CD8-positive, alpha-beta memory T cell (primary cell): Measurements from ENCODE around the gene FSTL1. TPM values are rescaled to one million over a fixed set of nuclear protein-coding genes. Genes with fewer than 3 reads are reported as not detected.
"Not testable (repeated sequence)": the region's sequence is repeated elsewhere in the genome, so short reads cannot be mapped to it uniquely, and the experiment has no call there.

ENCODE experiments used
- CTCF ChIA-PET: fragments of 350-600 bp; sonication (Branson Sonifier 250); formaldehyde crosslinking; loops from one replicate; lab custom pipeline; 2021; ENCODE audit warnings: antibody characterized with exemption; lab: Charles Lee
- POLR2A ChIA-PET: fragments of 350-600 bp; sonication (Branson Sonifier 250); formaldehyde crosslinking; loops from one replicate; lab custom pipeline; 2021; ENCODE audit warnings: antibody characterized with exemption; lab: Charles Lee
- DNase-seq, 5 donors: peaks; one replicate each; pipeline versions ENCODE4 v3.0.0 to v3.0.0-alpha.2; 2020 to 2022; ENCODE audit warnings: mixed read lengths in 1 of 5
- H3K27ac ChIP-seq: one replicate; pipeline ENCODE4 v1.7.0; 2013; ENCODE audit warnings: low read depth, mild to moderate bottlenecking, low read length, moderate library complexity
- H3K27me3 ChIP-seq: 2 replicates; pipeline ENCODE4 v1.7.0; 2013; ENCODE audit warnings: low read length, mild to moderate bottlenecking; ENCODE audit not compliant: insufficient read depth, poor library complexity, severe bottlenecking
- H3K36me3 ChIP-seq: 2 replicates; pipeline ENCODE4 v1.7.0; 2013; ENCODE audit warnings: mild to moderate bottlenecking, low read length, moderate library complexity; ENCODE audit not compliant: insufficient read depth
- H3K4me1 ChIP-seq: 2 replicates; pipeline ENCODE4 v1.7.0; 2013; ENCODE audit warnings: mild to moderate bottlenecking, low read length, moderate library complexity; ENCODE audit not compliant: insufficient read depth
- H3K4me3 ChIP-seq: 2 replicates; pipeline ENCODE4 v1.7.0; 2013; ENCODE audit warnings: mild to moderate bottlenecking, low read length
- H3K9me3 ChIP-seq: 2 replicates; pipeline ENCODE4 v1.7.0; 2013; ENCODE audit warnings: mild to moderate bottlenecking, low read length
- H3K27ac Mint-ChIP-seq, 8 donors: one replicate each; pipeline ENCODE4 v1.8.0; 2020 to 2021; ENCODE audit warnings: mixed read lengths in 8 of 8, mild to moderate bottlenecking in 6 of 8, inconsistent platforms in 3 of 8, moderate library complexity in 3 of 8
- H3K27me3 Mint-ChIP-seq, 2 donors: one replicate each; pipeline ENCODE4 v1.8.0; 2020 to 2021; ENCODE audit warnings: mixed read lengths in 2 of 2, mild to moderate bottlenecking in 1 of 2, moderate library complexity in 1 of 2
- H3K36me3 Mint-ChIP-seq, 3 donors: one replicate each; pipeline ENCODE4 v1.8.0; 2020 to 2021; ENCODE audit warnings: mixed read lengths in 3 of 3, inconsistent platforms in 1 of 3, mild to moderate bottlenecking in 1 of 3
- H3K4me1 Mint-ChIP-seq, 3 donors: one replicate each; pipeline ENCODE4 v1.8.0; 2020 to 2021; ENCODE audit warnings: mixed read lengths in 3 of 3, inconsistent platforms in 1 of 3, mild to moderate bottlenecking in 1 of 3
- H3K4me3 Mint-ChIP-seq, 7 donors: one replicate each; pipeline ENCODE4 v1.8.0; 2020 to 2021; ENCODE audit warnings: mixed read lengths in 7 of 7, mild to moderate bottlenecking in 6 of 7, moderate library complexity in 4 of 7, inconsistent platforms in 2 of 7
- H3K9me3 Mint-ChIP-seq, 5 donors: one replicate each; pipeline ENCODE4 v1.8.0; 2020 to 2022; ENCODE audit warnings: mixed read lengths in 5 of 5, mild to moderate bottlenecking in 3 of 5, moderate library complexity in 2 of 5, inconsistent platforms in 1 of 5
- polyA plus RNA-seq: library from polyadenylated mRNA; unstranded; fragments of 300-500 nt; fragmentation: Illumina TruSeq; gene quantifications from one replicate; pipeline ENCODE4 v1.2.3, GENCODE V29; 2021
- total RNA-seq, 2 experiments: library from RNA; stranded (reverse); gene quantifications; one replicate each; pipeline ENCODE4 v1.2.3, GENCODE V29; 2021

The FSTL1 gene
- total and polyA plus RNA-seq, 3 experiments from 2014 or later = 0.09 to 0.53 TPM; not detected in 1

DNA sequence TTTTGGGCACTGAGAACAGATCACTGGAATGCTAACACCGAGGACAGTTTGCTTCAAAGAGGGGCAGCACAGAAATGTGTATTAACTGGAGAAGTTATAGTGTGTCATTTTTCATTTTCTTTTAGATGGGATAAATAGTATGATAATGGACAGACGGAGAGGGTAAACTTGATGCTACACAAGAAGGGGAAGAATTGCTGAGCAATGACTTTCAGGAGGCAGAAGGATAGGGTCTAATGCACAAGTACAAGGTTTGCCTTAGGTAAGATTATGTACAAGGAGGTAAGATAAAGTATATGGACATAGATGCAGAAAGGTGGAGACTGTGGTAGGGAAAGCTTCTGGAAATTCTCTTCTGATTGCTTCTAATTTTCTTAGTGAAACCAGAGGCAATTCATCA, 69.3 kb downstream of the FSTL1 start:
- Mint-ChIP-seq H3K27me3 (peaks cover 2 to 13% of the 10 kb centered on the region in 2 donors), H3K9me3 (peaks cover 0 to 6% (median 2%) of the 10 kb centered on the region in 5 donors), H3K4me1 (no peaks in the 10 kb centered on the region), H3K27ac (no peak overlapping the region), H3K4me3 (no peak overlapping the region), H3K36me3 (peaks cover 0 to 5% (median 0%) of the 10 kb centered on the region in 3 donors)
- H3K27me3 ChIP-seq = no peaks in the 10 kb centered on the region
- POLR2A ChIA-PET = interaction anchor here (0.6 kb wide), 1 partner anchor 17 kb away, joined by 3 read pairs; no protein-coding TSS in a partner anchor
- H3K4me1 ChIP-seq = no peaks in the 10 kb centered on the region
- no peaks in the 10 kb centered on the region for H3K36me3 ChIP-seq
- DNase-seq = no peak
- H3K4me3 ChIP-seq = no peak overlapping the region
- CTCF ChIA-PET = interaction anchor here (1.1 kb wide), 1 partner anchor 36 kb away, joined by 3 read pairs; no protein-coding TSS in a partner anchor
- no peak overlapping the region for H3K27ac ChIP-seq
- H3K9me3 ChIP-seq = no peaks in the 10 kb centered on the region

DNA sequence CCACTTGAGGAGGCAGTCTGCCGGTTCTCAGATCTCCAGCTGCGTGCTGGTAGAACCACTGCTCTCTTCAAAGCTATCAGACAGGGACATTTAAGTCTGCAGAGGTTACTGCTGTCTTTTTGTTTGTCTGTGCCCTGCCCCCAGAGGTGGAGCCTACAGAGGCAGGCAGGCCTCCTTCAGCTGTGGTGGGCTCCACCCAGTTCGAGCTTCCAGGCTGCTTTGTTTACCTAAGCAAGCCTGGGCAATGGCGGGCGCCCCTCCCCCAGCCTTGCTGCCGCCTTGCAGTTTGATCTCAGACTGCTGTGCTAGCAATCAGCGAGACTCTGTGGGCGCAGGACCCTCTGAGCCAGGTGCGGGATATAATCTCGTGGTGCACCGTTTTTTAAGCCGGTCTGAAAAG, 72.8 kb downstream of the FSTL1 start:
- H3K27ac Mint-ChIP-seq, H3K9me3 ChIP-seq, H3K4me3 ChIP-seq, H3K36me3 Mint-ChIP-seq, DNase-seq, H3K27me3 ChIP-seq, POLR2A ChIA-PET, CTCF ChIA-PET, H3K36me3 ChIP-seq, H3K4me3 Mint-ChIP-seq, H3K9me3 Mint-ChIP-seq, H3K4me1 Mint-ChIP-seq, H3K4me1 ChIP-seq, H3K27ac ChIP-seq: not testable (repeated sequence)
- H3K27me3 Mint-ChIP-seq = peaks cover 2 to 13% of the 10 kb centered on the region in 2 donors

DNA sequence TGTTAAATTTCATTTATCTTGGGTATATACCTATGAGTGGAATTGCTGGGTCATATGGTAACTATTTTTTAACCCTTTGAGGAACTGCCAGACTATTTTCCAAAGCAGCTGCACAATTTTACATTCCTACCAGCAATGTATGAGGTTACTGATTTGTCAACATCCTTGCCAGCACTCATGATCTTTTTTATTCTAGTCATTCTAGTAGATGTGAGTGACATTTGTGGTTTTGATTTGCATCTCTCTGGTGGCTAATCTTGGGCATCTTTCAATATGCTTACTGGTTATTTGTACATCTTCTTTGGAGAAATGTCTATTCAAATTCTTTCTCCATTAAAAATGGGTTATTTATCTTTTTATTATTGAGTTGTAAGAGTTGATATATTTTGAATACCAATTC, 80.3 kb downstream of the FSTL1 start:
- Mint-ChIP-seq H3K9me3 (peaks cover 0 to 1% (median 0%) of the 10 kb centered on the region in 5 donors), H3K27ac (no peak overlapping the region), H3K36me3 (no peaks in the 10 kb centered on the region), H3K27me3 (peaks cover 5 to 25% of the 10 kb centered on the region in 2 donors), H3K4me1 (no peaks in the 10 kb centered on the region), H3K4me3 (no peak overlapping the region)
- H3K27me3 ChIP-seq = no peaks in the 10 kb centered on the region
- no peaks in the 10 kb centered on the region for H3K9me3 ChIP-seq
- no peaks in the 10 kb centered on the region for H3K4me1 ChIP-seq
- no peaks in the 10 kb centered on the region for H3K36me3 ChIP-seq
- H3K4me3 ChIP-seq = no peak overlapping the region
- no peak for DNase-seq
- ChIA-PET POLR2A (no interaction called here), CTCF (interaction anchor here (1.4 kb wide), 1 partner anchor 47 kb away, joined by 4 read pairs; no protein-coding TSS in a partner anchor)
- no peak overlapping the region for H3K27ac ChIP-seq

- DNase-seq = no peak
- Mint-ChIP-seq H3K4me3 (no peak overlapping the region), H3K9me3 (peaks cover 0 to 1% (median 0%) of the 10 kb centered on the region in 5 donors), H3K27ac (no peak overlapping the region), H3K36me3 (no peaks in the 10 kb centered on the region), H3K4me1 (no peaks in the 10 kb centered on the region), H3K27me3 (peaks cover 5 to 25% of the 10 kb centered on the region in 2 donors)
- Histone ChIP-seq H3K27ac (no peak overlapping the region), H3K27me3 (no peaks in the 10 kb centered on the region), H3K9me3 (no peaks in the 10 kb centered on the region), H3K4me3 (no peak overlapping the region), H3K36me3 (no peaks in the 10 kb centered on the region), H3K4me1 (no peaks in the 10 kb centered on the region)
- ChIA-PET CTCF (interaction anchor here (1.2 to 1.4 kb wide), 2 partner anchors 20 to 48 kb away, joined by 3 to 4 read pairs; partner anchors contain the start of gene LRRC58), POLR2A (no interaction called here)
Measured at GRCh38 chr3:120369037-120369467, 81.7 kb downstream of the FSTL1 start.

- Mint-ChIP-seq H3K27ac (no peak overlapping the region), H3K27me3 (peaks cover 7 to 25% of the 10 kb centered on the region in 2 donors), H3K36me3 (no peaks in the 10 kb centered on the region), H3K4me1 (no peaks in the 10 kb centered on the region), H3K9me3 (peaks cover 0 to 1% (median 0%) of the 10 kb centered on the region in 5 donors), H3K4me3 (no peak overlapping the region)
- no peak for DNase-seq
- no peak overlapping the region for H3K27ac ChIP-seq
- no peaks in the 10 kb centered on the region for H3K27me3 ChIP-seq
- POLR2A ChIA-PET = no interaction called here
- H3K9me3 ChIP-seq = no peaks in the 10 kb centered on the region
- CTCF ChIA-PET = interaction anchor here (1.2 kb wide), 1 partner anchor 19 kb away, joined by 3 read pairs; the partner anchor contains the start of gene LRRC58
- H3K36me3 ChIP-seq = no peaks in the 10 kb centered on the region
- no peak overlapping the region for H3K4me3 ChIP-seq
- H3K4me1 ChIP-seq = no peaks in the 10 kb centered on the region
Measured at GRCh38 chr3:120368172-120368571, 82.6 kb downstream of the FSTL1 start.

DNA sequence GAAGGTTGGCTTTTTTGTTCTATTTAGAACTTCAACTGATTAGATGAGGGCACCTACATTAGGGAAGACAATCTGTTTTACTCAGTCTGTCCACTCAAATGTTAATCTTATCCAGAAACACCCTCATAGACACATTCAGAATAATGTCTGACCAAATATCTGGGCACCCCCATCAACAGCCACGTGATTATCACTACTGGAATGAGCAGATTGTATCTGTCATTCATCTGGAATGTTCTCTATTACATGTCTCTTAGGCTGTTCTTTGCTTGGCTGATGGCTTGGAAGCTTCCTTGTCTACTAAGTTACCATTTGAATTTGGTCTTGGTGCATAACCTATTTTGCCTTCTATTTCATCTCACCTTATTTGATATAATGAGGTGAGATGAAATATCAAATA, 86.0 kb downstream of the FSTL1 start:
- ChIA-PET POLR2A (interaction anchor here (0.6 kb wide), 1 partner anchor 17 kb away, joined by 3 read pairs; no protein-coding TSS in a partner anchor), CTCF (no interaction called here)
- Mint-ChIP-seq H3K27ac (no peak overlapping the region), H3K4me1 (no peaks in the 10 kb centered on the region), H3K27me3 (peaks cover 8 to 28% of the 10 kb centered on the region in 2 donors), H3K4me3 (no peak overlapping the region), H3K36me3 (no peaks in the 10 kb centered on the region), H3K9me3 (no peaks in the 10 kb centered on the region)
- Histone ChIP-seq H3K4me1 (no peaks in the 10 kb centered on the region), H3K27ac (no peak overlapping the region), H3K4me3 (no peak overlapping the region), H3K36me3 (no peaks in the 10 kb centered on the region), H3K9me3 (no peaks in the 10 kb centered on the region), H3K27me3 (no peaks in the 10 kb centered on the region)
- DNase-seq = no peak

DNA sequence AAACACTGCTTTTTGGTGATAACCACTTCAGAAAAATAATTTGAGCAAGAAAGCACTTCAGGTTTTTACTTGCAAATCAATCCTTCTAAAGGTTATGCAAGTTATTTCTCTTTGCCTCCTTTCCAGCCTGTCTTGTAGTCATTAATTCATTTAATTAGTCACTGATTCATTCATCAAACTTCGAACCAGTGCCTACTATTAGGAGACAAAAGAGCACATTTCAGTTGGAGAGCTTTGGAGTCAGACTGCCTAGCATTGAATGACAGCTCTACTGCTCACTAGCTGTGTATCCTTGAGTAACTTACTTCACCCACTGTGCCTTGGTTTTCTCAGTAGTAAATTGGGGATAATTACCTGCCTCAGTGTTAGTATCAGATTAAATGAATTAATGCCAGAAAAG, 86.7 kb downstream of the FSTL1 start:
- Histone ChIP-seq H3K4me1 (no peaks in the 10 kb centered on the region), H3K36me3 (no peaks in the 10 kb centered on the region), H3K27ac (no peak overlapping the region), H3K4me3 (no peak overlapping the region), H3K27me3 (no peaks in the 10 kb centered on the region), H3K9me3 (no peaks in the 10 kb centered on the region)
- Mint-ChIP-seq H3K4me1 (no peaks in the 10 kb centered on the region), H3K27me3 (peaks cover 8 to 28% of the 10 kb centered on the region in 2 donors), H3K36me3 (no peaks in the 10 kb centered on the region), H3K4me3 (no peak overlapping the region), H3K9me3 (no peaks in the 10 kb centered on the region), H3K27ac (no peak overlapping the region)
- POLR2A ChIA-PET = interaction anchor here (0.6 to 0.7 kb wide), 2 partner anchors 18 to 1124 kb away, joined by 3 to 5 read pairs; no protein-coding TSS in a partner anchor
- DNase-seq = no peak
- CTCF ChIA-PET = interaction anchor here (1.1 kb wide), 1 partner anchor 54 kb away, joined by 3 read pairs; no protein-coding TSS in a partner anchor

DNA sequence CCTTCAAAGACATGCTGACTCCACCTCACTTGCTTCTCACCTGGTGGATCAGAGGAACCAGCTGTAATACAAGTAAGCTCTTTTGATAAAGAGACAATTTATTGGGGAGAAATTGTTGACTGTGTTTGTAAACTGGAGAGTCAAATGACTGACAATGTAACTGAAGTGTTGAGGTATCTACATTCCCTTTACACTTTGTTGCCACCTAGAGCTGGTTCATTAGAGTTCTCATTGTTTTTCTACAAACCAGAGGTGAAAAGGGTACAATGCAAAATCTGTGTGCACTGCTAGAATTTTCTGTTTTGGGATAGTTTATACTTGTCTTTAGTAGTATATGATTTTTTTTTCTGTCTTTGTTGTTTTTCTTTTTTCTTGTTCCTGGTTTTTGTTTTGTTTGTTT, 93.0 kb downstream of the FSTL1 start:
- Histone ChIP-seq H3K4me3 (no peak overlapping the region), H3K36me3 (no peaks in the 10 kb centered on the region), H3K27ac (no peak overlapping the region), H3K9me3 (no peaks in the 10 kb centered on the region), H3K27me3 (peaks cover 4% of the 10 kb centered on the region), H3K4me1 (no peaks in the 10 kb centered on the region)
- H3K4me3 Mint-ChIP-seq = no peak overlapping the region
- H3K9me3 Mint-ChIP-seq = no peaks in the 10 kb centered on the region
- no peaks in the 10 kb centered on the region for H3K4me1 Mint-ChIP-seq
- no peak overlapping the region for H3K27ac Mint-ChIP-seq
- ChIA-PET CTCF (interaction anchor here (1.9 to 2.3 kb wide), 2 partner anchors 9 to 114 kb away, joined by 8 to 9 read pairs; partner anchors contain the start of gene LRRC58), POLR2A (no interaction called here)
- DNase-seq = no peak
- H3K27me3 Mint-ChIP-seq = peaks cover 8 to 42% of the 10 kb centered on the region in 2 donors
- no peaks in the 10 kb centered on the region for H3K36me3 Mint-ChIP-seq
